Natural killer cell (primary cell): ENCODE measurements around the gene ACSM6. TPM values are rescaled to one million over a fixed set of nuclear protein-coding genes. Genes with fewer than 3 reads are reported as not detected.

Experiments
- ATAC-seq, 3 donors: fragments of 150-1000 bp in 2 of 3; fragments of 200-7000 bp in 1 of 3; cut with Tn5 transposase; 1 replicate in 1 of 3; 2 replicates in 2 of 3; pipeline ENCODE4 v1.10.0; 2021; ENCODE audit warnings: mild to moderate bottlenecking in 2 of 3, moderate library complexity in 2 of 3
- DNase-seq, 2 donors: peaks; one replicate each; pipeline versions ENCODE4 v3.0.0 to v3.0.0-alpha.2; 2013 to 2021; ENCODE audit warnings: mixed read lengths in 1 of 2
- H3K27ac ChIP-seq: one replicate; pipeline ENCODE4 v1.5.1; 2013; ENCODE audit warnings: mild to moderate bottlenecking, low read length
- H3K27me3 ChIP-seq: one replicate; pipeline ENCODE4 v1.6.1; 2013; ENCODE audit warnings: low read length; ENCODE audit not compliant: control insufficient read depth, insufficient read depth
- H3K36me3 ChIP-seq: one replicate; pipeline ENCODE4 v1.6.1; 2013; ENCODE audit warnings: low read length; ENCODE audit not compliant: control insufficient read depth, insufficient read depth
- H3K4me1 ChIP-seq: one replicate; pipeline ENCODE4 v1.6.1; 2013; ENCODE audit warnings: low read length; ENCODE audit not compliant: control insufficient read depth, insufficient read depth
- H3K4me3 ChIP-seq: one replicate; pipeline ENCODE4 v1.5.1; 2013; ENCODE audit warnings: low read length
- H3K9me3 ChIP-seq: one replicate; pipeline ENCODE4 v1.6.1; 2013; ENCODE audit warnings: low read length; ENCODE audit not compliant: control insufficient read depth, insufficient read depth
- H3K27ac Mint-ChIP-seq, 2 donors: one replicate each; pipeline ENCODE4 v1.8.0; 2022; ENCODE audit warnings: mild to moderate bottlenecking in 2 of 2, mixed read lengths in 2 of 2, moderate library complexity in 1 of 2
- H3K27me3 Mint-ChIP-seq, 2 donors: one replicate each; pipeline ENCODE4 v1.8.0; 2022; ENCODE audit warnings: low read depth in 2 of 2, mixed read lengths in 2 of 2
- H3K36me3 Mint-ChIP-seq: one replicate; pipeline ENCODE4 v1.8.0; 2022; ENCODE audit warnings: mixed read lengths
- H3K4me1 Mint-ChIP-seq, 2 donors: one replicate each; pipeline ENCODE4 v1.8.0; 2022; ENCODE audit warnings: mixed read lengths in 2 of 2
- H3K4me3 Mint-ChIP-seq: one replicate; pipeline ENCODE4 v1.8.0; 2022; ENCODE audit warnings: mild to moderate bottlenecking, moderate library complexity, mixed read lengths
- H3K9me3 Mint-ChIP-seq, 2 donors: one replicate each; pipeline ENCODE4 v1.8.0; 2022; ENCODE audit warnings: mixed read lengths in 2 of 2
- CTCF ChIP-seq: fragments of 200-600 bp; IDR thresholded peaks from one replicate; pipeline ENCODE4 v1.8.0; 2022; ENCODE audit warnings: antibody characterized with exemption
- WGBS: methylation state at CpG from one replicate; pipeline ENCODE4 v1.1.7; 2013; ENCODE audit warnings: missing lambda C conversion rate; ENCODE audit not compliant: insufficient coverage; 5-methylcytosine and 5-hydroxymethylcytosine counted together
- intact Hi-C: fragments of 100-400 bp; cut with micrococcal nuclease; formaldehyde crosslinking; loops from one replicate; pipeline ENCODE4 v1.14.2; 2022
- total RNA-seq, 4 donors: library from RNA; stranded (reverse); fragments of 120-200 nt in 1 of 4; gene quantifications; one replicate each; pipeline versions ENCODE4 v1.2.3 to v1.2.4, GENCODE V29; 2013 to 2022

ACSM6 gene
- total RNA-seq, 3 donors from 2014 or later (not counting 1 experiment from before 2014, with no cell fraction given) = not detected

- Histone ChIP-seq H3K4me1 (no peaks in the 10 kb centered on the region), H3K27me3 (no peaks in the 10 kb centered on the region), H3K36me3 (peaks cover 7% of the 10 kb centered on the region), H3K4me3 (no peak overlapping the region), H3K27ac (no peak overlapping the region), H3K9me3 (no peaks in the 10 kb centered on the region)
- intact Hi-C loops = no loop called here
- H3K4me1 Mint-ChIP-seq = peaks cover 4 to 5% of the 10 kb centered on the region in 2 donors
- H3K4me3 Mint-ChIP-seq = no peak overlapping the region
- no peaks in the 10 kb centered on the region for H3K9me3 Mint-ChIP-seq
- no peak overlapping the region for H3K27ac Mint-ChIP-seq
- ATAC-seq (no peak), DNase-seq (no peak)
- H3K36me3 Mint-ChIP-seq = peaks cover 6% of the 10 kb centered on the region
- H3K27me3 Mint-ChIP-seq = peaks cover 0 to 3% of the 10 kb centered on the region in 2 donors
- TF ChIP-seq CTCF = no peak
- 97% methylated on average over 3 of the region's 3 CpGs for WGBS
These were observed 67.9 kb downstream of the ACSM6 start for GRCh38 chr10:95261926-95262325.

GRCh38 chr10:95262763-95263518 lies 68.9 kb downstream of the ACSM6 start:
- peaks cover 9% of the 10 kb centered on the region for H3K36me3 ChIP-seq
- H3K4me3 ChIP-seq = no peak overlapping the region
- H3K27me3 ChIP-seq = no peaks in the 10 kb centered on the region
- peaks cover 4 to 5% of the 10 kb centered on the region in 2 donors for H3K4me1 Mint-ChIP-seq
- no peak for TF ChIP-seq CTCF
- H3K4me3 Mint-ChIP-seq = no peak overlapping the region
- H3K9me3 Mint-ChIP-seq = no peaks in the 10 kb centered on the region
- intact Hi-C loops = no loop called here
- no peak overlapping the region for H3K27ac Mint-ChIP-seq
- H3K27ac ChIP-seq = no peak overlapping the region
- peaks cover 6% of the 10 kb centered on the region for H3K36me3 Mint-ChIP-seq
- no peak for DNase-seq
- no peaks in the 10 kb centered on the region for H3K4me1 ChIP-seq
- H3K27me3 Mint-ChIP-seq = no peaks in the 10 kb centered on the region
- no peak for ATAC-seq
- no peaks in the 10 kb centered on the region for H3K9me3 ChIP-seq
- WGBS = 66% methylated on average over 4 of the region's 5 CpGs

- Mint-ChIP-seq H3K9me3 (no peaks in the 10 kb centered on the region), H3K4me3 (no peak overlapping the region), H3K27me3 (no peaks in the 10 kb centered on the region), H3K4me1 (peaks cover 4 to 5% of the 10 kb centered on the region in 2 donors), H3K36me3 (peaks cover 6% of the 10 kb centered on the region), H3K27ac (no peak overlapping the region)
- no peak for ATAC-seq
- no peak for TF ChIP-seq CTCF
- Histone ChIP-seq H3K9me3 (no peaks in the 10 kb centered on the region), H3K4me3 (no peak overlapping the region), H3K4me1 (no peaks in the 10 kb centered on the region), H3K36me3 (peaks cover 11% of the 10 kb centered on the region), H3K27ac (no peak overlapping the region), H3K27me3 (no peaks in the 10 kb centered on the region)
- no peak for DNase-seq
- intact Hi-C loops = no loop called here
- WGBS = 82% methylated on average over 7 of the region's 7 CpGs
These were observed 69.8 kb downstream of the ACSM6 start for GRCh38 chr10:95263864-95264226.
